GM12878 (cell line): Measurements from ENCODE around the gene GSTA1. TPM values are rescaled to one million over a fixed set of nuclear protein-coding genes. Genes with fewer than 3 reads are reported as not detected.
"Not testable (repeated sequence)": the region's sequence is repeated elsewhere in the genome, so short reads cannot be mapped to it uniquely, and the experiment has no call there.

Experiments
- ATAC-seq: fragments of 200-7000 bp; cut with Tn5 transposase; 3 replicates; pipeline ENCODE4 v1.9.1; 2020; ENCODE audit warnings: mild to moderate bottlenecking, moderate library complexity
- BruUV-seq: library from RNA; stranded (reverse); fragments of 400-500 nt; replicated peaks from 2 replicates; lab custom pipeline; 2021; lab: Mats Ljungman, UMichigan
- CTCF ChIA-PET: fragments of 300-600 bp; sonication (Branson Sonifier 250); formaldehyde crosslinking; extraction: SDS; loops from one replicate; lab custom pipeline; 2021; ENCODE audit warnings: inconsistent platforms; lab: Yijun Ruan, JAX
- POLR2A ChIA-PET: fragments of 350-600 bp; formaldehyde crosslinking; extraction: SDS; loops from one replicate; lab custom pipeline; 2021; ENCODE audit warnings: inconsistent platforms; lab: Charles Lee
- RAD21 ChIA-PET: fragments of 300-600 bp; sonication (Branson Sonifier 250); formaldehyde crosslinking; loops from one replicate; lab custom pipeline; 2023; ENCODE audit warnings: antibody characterized with exemption; ENCODE audit not compliant: unreplicated experiment; lab: Charles Lee
- SMC1A ChIA-PET: fragments of 300-600 bp; sonication (Branson Sonifier 250); formaldehyde crosslinking; loops from one replicate; lab custom pipeline; 2023; ENCODE audit not compliant: unreplicated experiment, uncharacterized antibody; lab: Charles Lee
- DNase-seq: peaks from one replicate; pipeline ENCODE4 v3.0.0-alpha.2; 2011; ENCODE audit warnings: low read depth, low spot score
- FAIRE-seq: peaks from 3 replicates; lab custom pipeline; 2011; peaks lifted over from hg19 to GRCh38; lab: Jason Lieb, UNC
- H2AFZ ChIP-seq: 2 replicates; pipeline ENCODE4 v1.6.0; 2011; ENCODE audit warnings: low read depth, low read length, control low read depth; ENCODE audit not compliant: control insufficient read depth
- H3K27ac ChIP-seq: 2 replicates; pipeline ENCODE4 v1.5.1; 2011; ENCODE audit warnings: control low read depth; ENCODE audit not compliant: control insufficient read depth, insufficient read depth
- H3K27me3 ChIP-seq, 2 experiments: replicated peaks in 1 of 2; 2 replicates each; pipeline versions ENCODE4 v1.6.0 to v1.6.1; 2011; ENCODE audit warnings: low read length in 1 of 2; ENCODE audit not compliant: control insufficient read depth in 2 of 2, insufficient read depth in 2 of 2
- H3K36me3 ChIP-seq, 2 experiments: 2 replicates each; pipeline ENCODE4 v1.5.1; 2011; ENCODE audit warnings: low read length in 1 of 2; ENCODE audit not compliant: control insufficient read depth in 2 of 2, insufficient read depth in 2 of 2
- H3K4me1 ChIP-seq: 2 replicates; pipeline ENCODE4 v1.6.1; 2011; ENCODE audit warnings: mild to moderate bottlenecking, low read length, moderate library complexity, mixed read lengths; ENCODE audit not compliant: control insufficient read depth, insufficient read depth
- H3K4me2 ChIP-seq: 2 replicates; pipeline ENCODE4 v1.6.0; 2011; ENCODE audit warnings: control low read depth; ENCODE audit not compliant: control insufficient read depth, insufficient read depth
- H3K4me3 ChIP-seq: fragments of 200-600 bp; sonication (generic); 2 replicates; pipeline ENCODE4 v1.5.1; 2016
- H3K79me2 ChIP-seq: 2 replicates; pipeline ENCODE4 v1.6.0; 2011; ENCODE audit warnings: low read length; ENCODE audit not compliant: control insufficient read depth, insufficient read depth
- H3K9ac ChIP-seq: 2 replicates; pipeline ENCODE4 v1.8.0; 2011; ENCODE audit warnings: low read length, control low read depth, mixed read lengths; ENCODE audit not compliant: control insufficient read depth, insufficient read depth
- H3K9me3 ChIP-seq: replicated peaks from 3 replicates; pipeline ENCODE4 v1.5.1; 2011; ENCODE audit warnings: mild to moderate bottlenecking, low read length; ENCODE audit not compliant: control insufficient read depth, insufficient read depth
- H4K20me1 ChIP-seq: 2 replicates; pipeline ENCODE4 v1.6.0; 2011; ENCODE audit not compliant: control insufficient read depth, insufficient read depth
- WGBS: methylation state at CpG from one replicate; pipeline ENCODE4 v1.1.6; 2016; ENCODE audit warnings: low lambda C conversion rate; ENCODE audit not compliant: insufficient replicate concordance, insufficient coverage; ENCODE audit errors: missing lambda C conversion rate; 5-methylcytosine and 5-hydroxymethylcytosine counted together
- in situ Hi-C: fragments of 300-500 bp; cut with MboI; formaldehyde crosslinking; loops from 9 replicates; pipeline ENCODE4 v1.14.3; 2018; ENCODE audit warnings: mixed read lengths
- intact Hi-C: fragments of 100-400 bp; cut with micrococcal nuclease; formaldehyde crosslinking; loops from one replicate; pipeline ENCODE4 v1.14.2; 2022; ENCODE audit not compliant: unreplicated experiment
- polyA plus RNA-seq, 11 experiments: library from polyadenylated mRNA; depleted of rRNA in 4 of 11; unstranded in 6 of 11; stranded (reverse) in 5 of 11; fragments of >200 nt; fragmentation: Nextera tagmentation in 4 of 11; fragmentation: Illumina TruSeq in 1 of 11; extraction: Ambion mirVana in 4 of 11; extraction: Trizol in 1 of 11; gene quantifications; 1 replicate in 1 of 11; 2 replicates in 10 of 11; pipeline versions ENCODE4 v1.2.1 to v1.2.3, GENCODE V29; 2011 to 2016; ENCODE audit warnings: inconsistent platforms in 2 of 11, missing spikeins in 2 of 11, low read depth in 1 of 11
- total RNA-seq, 4 experiments: library from RNA; depleted of rRNA in 3 of 4; stranded (reverse); fragments of >200 nt in 3 of 4; fragmentation: Illumina TruSeq in 1 of 4; extraction: Trizol in 1 of 4; gene quantifications; 2 replicates each; pipeline versions ENCODE4 v1.2.1 to v1.2.3, GENCODE V29; 2013 to 2021

Gene GSTA1
- total and polyA plus RNA-seq, 10 of the 15 experiments (the other 5 are each of a cell fraction or from before 2014, with no cell fraction given) = 0.51 TPM; not detected in 9

DNA sequence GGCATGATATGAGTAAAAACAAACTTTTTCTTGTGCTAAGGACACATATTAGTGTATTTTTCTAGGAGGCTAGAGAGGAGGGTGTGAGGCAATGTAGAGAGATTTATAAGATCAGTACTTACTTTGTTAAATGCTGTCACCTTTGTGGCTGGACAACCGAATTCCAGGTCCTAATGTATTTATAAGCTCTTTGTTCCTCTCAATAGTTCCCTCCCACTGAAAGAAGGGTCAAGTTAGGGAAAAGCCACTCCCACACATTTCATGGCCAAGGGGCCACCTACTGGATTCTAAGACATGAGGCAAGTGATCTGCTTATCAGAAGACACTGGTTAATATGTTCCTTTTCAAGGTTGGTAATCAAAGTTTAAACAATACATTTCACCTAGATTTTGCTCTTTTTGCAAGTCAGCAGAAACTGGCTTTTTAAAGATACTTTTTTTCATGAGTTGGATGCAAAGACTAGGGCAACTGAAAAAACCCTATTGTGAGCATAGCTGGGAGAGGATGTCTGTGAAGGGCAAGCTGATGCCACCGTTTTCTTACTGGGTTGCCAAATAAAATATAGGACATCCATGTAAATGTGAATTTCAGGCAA is 40.2 kb downstream of the GSTA1 start, which contains the start of gene GSTA2:
Gene GSTA2 (minus strand): TSS at position 154 of the 595 bp plus-strand sequence. CDS start 5,528 bp downstream, outside the sequence.
- in situ Hi-C loops, intact Hi-C loops, H2AFZ ChIP-seq: not testable (repeated sequence)

GRCh38 chr6:52761673-52762491 is 41.7 kb downstream of the GSTA1 start:
- H3K36me3 ChIP-seq, DNase-seq, FAIRE-seq, H3K9ac ChIP-seq, H3K27me3 ChIP-seq, H4K20me1 ChIP-seq, H3K4me2 ChIP-seq, CTCF ChIA-PET, in situ Hi-C loops, BruUV-seq, H2AFZ ChIP-seq, H3K27ac ChIP-seq, H3K4me1 ChIP-seq, POLR2A ChIA-PET, H3K9me3 ChIP-seq, RAD21 ChIA-PET, H3K4me3 ChIP-seq, SMC1A ChIA-PET, ATAC-seq, H3K79me2 ChIP-seq, intact Hi-C loops: not testable (repeated sequence)
- WGBS = 38% methylated on average over 7 of the region's 7 CpGs

More for the DNA sequence above, 40.2 kb downstream of the GSTA1 start, which contains the start of gene GSTA2:
- H3K9ac ChIP-seq, POLR2A ChIA-PET, RAD21 ChIA-PET, H3K27me3 ChIP-seq, H3K4me1 ChIP-seq, H3K27ac ChIP-seq, FAIRE-seq, DNase-seq, H3K36me3 ChIP-seq, H4K20me1 ChIP-seq, H3K4me3 ChIP-seq, BruUV-seq, H3K79me2 ChIP-seq, H3K9me3 ChIP-seq, H3K4me2 ChIP-seq, ATAC-seq: not testable (repeated sequence)
- WGBS = 0% methylated on average over 2 of the region's 2 CpGs
- ChIA-PET CTCF (interaction anchor here (1.0 kb wide), 1 partner anchor 40 kb away, joined by 3 read pairs; the partner anchor contains the start of gene GSTA1), SMC1A (interaction anchor here (1.0 kb wide), 1 partner anchor 39 kb away, joined by 3 read pairs; no protein-coding TSS in a partner anchor)
